H1 (cell line): ENCODE data around the gene TRIM47. TPM values are rescaled to one million over a fixed set of nuclear protein-coding genes. Genes with fewer than 3 reads are reported as not detected.

Source experiments
- BACH1 ChIP-seq: IDR thresholded peaks from 2 replicates; pipeline ENCODE4 v1.6.1; 2012; ENCODE audit warnings: low read length, improper control_type of control experiment
- BCL11A ChIP-seq, 2 experiments: IDR thresholded peaks; one replicate each; pipeline ENCODE4 v1.6.1; 2011; ENCODE audit warnings: low read depth in 2 of 2, low read length in 2 of 2, mild to moderate bottlenecking in 2 of 2
- BRCA1 ChIP-seq: IDR thresholded peaks from 2 replicates; pipeline ENCODE4 v1.6.1; 2012; ENCODE audit warnings: low read depth, low read length, improper control_type of control experiment
- KDM4A ChIP-seq: IDR thresholded peaks from one replicate; pipeline ENCODE4 v1.7.1; 2012; ENCODE audit warnings: low read depth, mild to moderate bottlenecking, moderate library complexity, low read length, inconsistent platforms; ENCODE audit not compliant: severe bottlenecking
- NRF1 ChIP-seq: IDR thresholded peaks from 2 replicates; pipeline ENCODE4 v1.6.1; 2011; ENCODE audit warnings: mild to moderate bottlenecking, low read depth, low read length, improper control_type of control experiment
- SAP30 ChIP-seq: fragments of 300-600 bp; sonication (generic); IDR thresholded peaks from 2 replicates; pipeline ENCODE4 v1.7.1; 2012; ENCODE audit warnings: low read length, moderate library complexity, mild to moderate bottlenecking, inconsistent platforms; ENCODE audit not compliant: insufficient read depth, insufficient replicate concordance
- TAF1 ChIP-seq: IDR thresholded peaks from 2 replicates; pipeline ENCODE4 v1.6.1; 2011; ENCODE audit warnings: mild to moderate bottlenecking, low read depth, low read length
- TCF12 ChIP-seq: IDR thresholded peaks from 2 replicates; pipeline ENCODE4 v1.6.1; 2011; ENCODE audit warnings: low read depth, mild to moderate bottlenecking, low read length
- TEAD4 ChIP-seq: IDR thresholded peaks from 2 replicates; pipeline ENCODE4 v1.6.1; 2012; ENCODE audit warnings: low read depth, low read length, inconsistent platforms, mixed read lengths
- polyA plus RNA-seq, 7 experiments: library from polyadenylated mRNA; depleted of rRNA in 3 of 7; stranded (reverse) in 5 of 7; unstranded in 2 of 7; fragments of >200 nt in 5 of 7; fragments of 200-250 nt in 2 of 7; gene quantifications; 1 replicate in 5 of 7; 2 replicates in 1 of 7; 4 replicates in 1 of 7; pipeline versions ENCODE4 v1.2.1 to v1.2.3, GENCODE V29; 2011 to 2013; ENCODE audit warnings: missing spikeins in 2 of 7, mixed read lengths in 2 of 7
- total RNA-seq: library from RNA; stranded (reverse); fragmentation: NEBNext Ultra II Directional; extraction: Animal tissue kit (Norgen Biotek cat#: 25700); gene quantifications from 2 replicates; pipeline ENCODE4 v1.2.1, GENCODE V29; 2021
- TF ChIP-seq, protein P1 (sequence below): fragments of 300-600 bp; sonication (generic); IDR thresholded peaks from 2 replicates; pipeline ENCODE4 v1.7.1; 2012; ENCODE audit warnings: low read length, moderate library complexity, mild to moderate bottlenecking, inconsistent platforms; ENCODE audit not compliant: insufficient replicate concordance

Gene TRIM47
- total and polyA plus RNA-seq, 2 of the 8 experiments (the other 6 are each of a cell fraction or from before 2014, with no cell fraction given) = 6.3 to 6.4 TPM

DNA sequence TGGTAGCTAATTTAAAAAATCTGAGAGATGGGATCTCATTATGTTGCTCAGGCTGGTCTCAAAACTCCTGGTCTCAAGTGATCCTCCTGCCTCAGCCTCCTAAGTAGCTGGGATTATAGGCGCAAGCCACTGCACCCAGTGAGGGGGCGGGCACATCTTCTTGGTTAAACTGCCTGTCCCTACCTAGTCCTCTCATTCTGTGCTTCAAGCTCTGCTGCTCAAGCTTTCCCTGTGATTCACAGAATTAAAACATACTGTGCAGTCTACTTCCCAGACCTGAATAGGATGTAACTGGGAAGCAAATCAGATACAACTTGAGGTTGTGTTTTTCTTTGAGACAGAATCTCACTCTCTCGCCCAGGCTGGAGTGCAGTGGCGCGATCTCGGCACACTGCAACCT is 24.0 kb upstream of the TRIM47 start (continued):
- TF ChIP-seq, protein P1, sequence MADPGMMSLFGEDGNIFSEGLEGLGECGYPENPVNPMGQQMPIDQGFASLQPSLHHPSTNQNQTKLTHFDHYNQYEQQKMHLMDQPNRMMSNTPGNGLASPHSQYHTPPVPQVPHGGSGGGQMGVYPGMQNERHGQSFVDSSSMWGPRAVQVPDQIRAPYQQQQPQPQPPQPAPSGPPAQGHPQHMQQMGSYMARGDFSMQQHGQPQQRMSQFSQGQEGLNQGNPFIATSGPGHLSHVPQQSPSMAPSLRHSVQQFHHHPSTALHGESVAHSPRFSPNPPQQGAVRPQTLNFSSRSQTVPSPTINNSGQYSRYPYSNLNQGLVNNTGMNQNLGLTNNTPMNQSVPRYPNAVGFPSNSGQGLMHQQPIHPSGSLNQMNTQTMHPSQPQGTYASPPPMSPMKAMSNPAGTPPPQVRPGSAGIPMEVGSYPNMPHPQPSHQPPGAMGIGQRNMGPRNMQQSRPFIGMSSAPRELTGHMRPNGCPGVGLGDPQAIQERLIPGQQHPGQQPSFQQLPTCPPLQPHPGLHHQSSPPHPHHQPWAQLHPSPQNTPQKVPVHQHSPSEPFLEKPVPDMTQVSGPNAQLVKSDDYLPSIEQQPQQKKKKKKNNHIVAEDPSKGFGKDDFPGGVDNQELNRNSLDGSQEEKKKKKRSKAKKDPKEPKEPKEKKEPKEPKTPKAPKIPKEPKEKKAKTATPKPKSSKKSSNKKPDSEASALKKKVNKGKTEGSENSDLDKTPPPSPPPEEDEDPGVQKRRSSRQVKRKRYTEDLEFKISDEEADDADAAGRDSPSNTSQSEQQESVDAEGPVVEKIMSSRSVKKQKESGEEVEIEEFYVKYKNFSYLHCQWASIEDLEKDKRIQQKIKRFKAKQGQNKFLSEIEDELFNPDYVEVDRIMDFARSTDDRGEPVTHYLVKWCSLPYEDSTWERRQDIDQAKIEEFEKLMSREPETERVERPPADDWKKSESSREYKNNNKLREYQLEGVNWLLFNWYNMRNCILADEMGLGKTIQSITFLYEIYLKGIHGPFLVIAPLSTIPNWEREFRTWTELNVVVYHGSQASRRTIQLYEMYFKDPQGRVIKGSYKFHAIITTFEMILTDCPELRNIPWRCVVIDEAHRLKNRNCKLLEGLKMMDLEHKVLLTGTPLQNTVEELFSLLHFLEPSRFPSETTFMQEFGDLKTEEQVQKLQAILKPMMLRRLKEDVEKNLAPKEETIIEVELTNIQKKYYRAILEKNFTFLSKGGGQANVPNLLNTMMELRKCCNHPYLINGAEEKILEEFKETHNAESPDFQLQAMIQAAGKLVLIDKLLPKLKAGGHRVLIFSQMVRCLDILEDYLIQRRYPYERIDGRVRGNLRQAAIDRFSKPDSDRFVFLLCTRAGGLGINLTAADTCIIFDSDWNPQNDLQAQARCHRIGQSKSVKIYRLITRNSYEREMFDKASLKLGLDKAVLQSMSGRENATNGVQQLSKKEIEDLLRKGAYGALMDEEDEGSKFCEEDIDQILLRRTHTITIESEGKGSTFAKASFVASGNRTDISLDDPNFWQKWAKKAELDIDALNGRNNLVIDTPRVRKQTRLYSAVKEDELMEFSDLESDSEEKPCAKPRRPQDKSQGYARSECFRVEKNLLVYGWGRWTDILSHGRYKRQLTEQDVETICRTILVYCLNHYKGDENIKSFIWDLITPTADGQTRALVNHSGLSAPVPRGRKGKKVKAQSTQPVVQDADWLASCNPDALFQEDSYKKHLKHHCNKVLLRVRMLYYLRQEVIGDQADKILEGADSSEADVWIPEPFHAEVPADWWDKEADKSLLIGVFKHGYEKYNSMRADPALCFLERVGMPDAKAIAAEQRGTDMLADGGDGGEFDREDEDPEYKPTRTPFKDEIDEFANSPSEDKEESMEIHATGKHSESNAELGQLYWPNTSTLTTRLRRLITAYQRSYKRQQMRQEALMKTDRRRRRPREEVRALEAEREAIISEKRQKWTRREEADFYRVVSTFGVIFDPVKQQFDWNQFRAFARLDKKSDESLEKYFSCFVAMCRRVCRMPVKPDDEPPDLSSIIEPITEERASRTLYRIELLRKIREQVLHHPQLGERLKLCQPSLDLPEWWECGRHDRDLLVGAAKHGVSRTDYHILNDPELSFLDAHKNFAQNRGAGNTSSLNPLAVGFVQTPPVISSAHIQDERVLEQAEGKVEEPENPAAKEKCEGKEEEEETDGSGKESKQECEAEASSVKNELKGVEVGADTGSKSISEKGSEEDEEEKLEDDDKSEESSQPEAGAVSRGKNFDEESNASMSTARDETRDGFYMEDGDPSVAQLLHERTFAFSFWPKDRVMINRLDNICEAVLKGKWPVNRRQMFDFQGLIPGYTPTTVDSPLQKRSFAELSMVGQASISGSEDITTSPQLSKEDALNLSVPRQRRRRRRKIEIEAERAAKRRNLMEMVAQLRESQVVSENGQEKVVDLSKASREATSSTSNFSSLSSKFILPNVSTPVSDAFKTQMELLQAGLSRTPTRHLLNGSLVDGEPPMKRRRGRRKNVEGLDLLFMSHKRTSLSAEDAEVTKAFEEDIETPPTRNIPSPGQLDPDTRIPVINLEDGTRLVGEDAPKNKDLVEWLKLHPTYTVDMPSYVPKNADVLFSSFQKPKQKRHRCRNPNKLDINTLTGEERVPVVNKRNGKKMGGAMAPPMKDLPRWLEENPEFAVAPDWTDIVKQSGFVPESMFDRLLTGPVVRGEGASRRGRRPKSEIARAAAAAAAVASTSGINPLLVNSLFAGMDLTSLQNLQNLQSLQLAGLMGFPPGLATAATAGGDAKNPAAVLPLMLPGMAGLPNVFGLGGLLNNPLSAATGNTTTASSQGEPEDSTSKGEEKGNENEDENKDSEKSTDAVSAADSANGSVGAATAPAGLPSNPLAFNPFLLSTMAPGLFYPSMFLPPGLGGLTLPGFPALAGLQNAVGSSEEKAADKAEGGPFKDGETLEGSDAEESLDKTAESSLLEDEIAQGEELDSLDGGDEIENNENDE = no peak
- TF ChIP-seq BRCA1 = no peak
- TF ChIP-seq TCF12 = no peak
- TF ChIP-seq TAF1 = no peak
- no peak for TF ChIP-seq BACH1
- TF ChIP-seq TEAD4 = no peak
- TF ChIP-seq KDM4A = no peak
- no peak for TF ChIP-seq NRF1
- no peak for TF ChIP-seq BCL11A (IDR thresholded peaks at IDR 0.05; ENCODE audit: low read depth in 2 of 2, low read length in 2 of 2)
- no peak for TF ChIP-seq SAP30
